ENCODE measurements around the gene ACY1.

ACY1 gene

DNA sequence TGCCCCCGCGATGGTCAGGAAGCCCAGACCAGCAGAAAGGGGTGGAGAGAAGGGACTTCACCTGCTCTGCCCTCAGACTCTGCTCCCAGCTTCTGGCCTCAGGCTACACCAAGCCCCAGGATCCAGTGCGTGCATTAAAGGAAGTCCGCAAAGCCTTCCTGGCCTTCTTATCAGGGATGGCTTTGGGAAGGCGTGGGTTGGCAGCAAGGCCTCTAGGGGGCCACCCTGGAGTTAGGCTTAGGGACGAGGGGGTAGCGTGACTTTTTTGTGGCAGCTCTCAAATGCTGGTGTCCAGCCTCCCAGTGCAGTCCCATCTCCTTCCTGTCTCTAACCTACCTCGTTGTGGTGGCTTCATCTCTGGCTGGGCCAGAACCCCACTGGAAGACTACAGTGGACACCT, 31.3 kb downstream of the ACY1 start:
- Histone ChIP-seq H3K9me3 (ENCODE audit: insufficient read depth, low read length) (no peaks in the 10 kb centered on the region), H3K4me1 (ENCODE audit: insufficient read depth, insufficient read length) (peaks cover 19% of the 10 kb centered on the region), H3K4me3 (ENCODE audit: insufficient read length, low read depth) (no peak overlapping the region), H3K36me3 (ENCODE audit: insufficient read depth, insufficient read length, low read length) (no peaks in the 10 kb centered on the region), H3K27me3 (ENCODE audit: insufficient read depth, insufficient read length) (no peaks in the 10 kb centered on the region), H3K9ac (ENCODE audit: insufficient read length, low read depth) (no peak overlapping the region)
- peak; percentile 43 for DNase-seq (ENCODE audit: low read depth, low spot score)
- TF ChIP-seq ZNF274 (IDR thresholded peaks at IDR 0.05; ENCODE audit: low read depth, low read length) (no peak), SUZ12 (IDR thresholded peaks at IDR 0.05; ENCODE audit: extremely low read depth, insufficient read depth, insufficient read length) (no peak), YY1 (IDR thresholded peaks at IDR 0.05; ENCODE audit: insufficient read depth, insufficient read length) (no peak)

DNA sequence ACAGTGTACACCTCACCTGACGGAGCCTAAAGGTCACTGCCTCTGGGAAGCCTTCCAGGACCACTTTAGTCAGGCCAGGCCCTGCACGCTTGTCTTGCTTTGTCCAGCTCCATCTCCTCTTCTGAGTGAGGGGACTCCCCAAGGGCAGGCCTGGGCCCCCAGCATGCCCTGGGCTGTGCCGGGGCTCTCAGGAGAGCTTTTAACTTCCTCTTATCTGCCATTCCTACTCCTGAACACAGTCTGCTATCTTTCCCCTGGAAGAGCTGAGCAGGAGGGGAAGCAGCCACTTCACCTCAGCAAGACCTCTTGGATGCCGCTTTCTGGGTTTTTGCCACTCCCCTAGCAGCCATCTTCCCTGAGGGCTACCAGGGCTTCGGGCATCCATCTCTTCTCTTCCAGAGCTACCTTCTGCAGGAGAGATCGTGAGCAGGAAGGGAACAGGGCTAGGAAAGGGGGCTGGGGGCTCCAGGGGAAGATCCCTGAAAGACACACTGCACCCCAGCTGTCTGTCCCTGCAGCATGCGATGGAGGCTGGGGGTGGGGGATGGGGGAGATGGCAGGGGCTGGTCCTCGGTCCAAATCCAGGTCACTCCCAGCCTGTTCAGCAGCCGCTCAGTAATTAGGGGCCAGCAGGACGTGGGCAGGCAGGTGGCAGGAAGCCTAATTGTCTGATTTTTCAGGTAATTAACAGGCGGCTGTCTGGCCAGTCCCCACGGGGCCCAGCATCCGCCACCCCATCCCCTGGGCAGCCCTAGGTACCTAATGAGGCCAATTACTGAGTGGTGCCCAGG, 32.3 kb downstream of the ACY1 start:
- no peak for DNase-seq (ENCODE audit: low read depth, low spot score)
- TF ChIP-seq ZNF274 (IDR thresholded peaks at IDR 0.05; ENCODE audit: low read depth, low read length), result no peak
- no peak for TF ChIP-seq YY1 (IDR thresholded peaks at IDR 0.05; ENCODE audit: insufficient read depth, insufficient read length)
- no peak for TF ChIP-seq SUZ12 (IDR thresholded peaks at IDR 0.05; ENCODE audit: extremely low read depth, insufficient read depth, insufficient read length)
- H3K9ac ChIP-seq (ENCODE audit: insufficient read length, low read depth), result no peak overlapping the region

DNA sequence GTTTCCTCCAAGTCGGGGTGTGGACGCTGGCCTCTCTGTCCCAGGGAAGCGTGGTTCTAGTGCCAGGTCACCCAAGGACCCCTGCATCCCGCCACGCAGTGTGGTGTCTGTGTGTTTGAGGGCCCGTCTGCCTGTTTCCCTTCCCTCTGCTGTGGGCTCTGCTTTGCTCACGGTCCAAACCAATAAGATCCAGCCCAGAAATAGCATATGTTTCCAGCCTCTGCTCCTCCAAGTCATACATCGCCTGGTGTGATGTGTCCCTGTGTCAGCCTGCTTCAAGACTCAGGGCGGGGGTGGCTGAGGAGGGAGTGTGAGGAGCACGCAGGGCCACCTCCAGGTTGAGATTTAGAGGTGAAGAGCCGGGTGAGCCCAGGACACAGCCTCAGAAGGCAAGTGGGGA, 34.3 kb downstream of the ACY1 start:
- no peak for DNase-seq (ENCODE audit: low read depth, low spot score)
- no peak overlapping the region for H3K4me3 ChIP-seq (ENCODE audit: insufficient read length, low read depth)
- H3K9me3 ChIP-seq (ENCODE audit: insufficient read depth, low read length), result no peaks in the 10 kb centered on the region
- no peaks in the 10 kb centered on the region for H3K36me3 ChIP-seq (ENCODE audit: insufficient read depth, insufficient read length, low read length)
- H3K4me1 ChIP-seq (ENCODE audit: insufficient read depth, insufficient read length), result peaks cover 26% of the 10 kb centered on the region
- TF ChIP-seq SUZ12 (IDR thresholded peaks at IDR 0.05; ENCODE audit: extremely low read depth, insufficient read depth, insufficient read length) (no peak), ZNF274 (IDR thresholded peaks at IDR 0.05; ENCODE audit: low read depth, low read length) (no peak)
- no peak overlapping the region for H3K9ac ChIP-seq (ENCODE audit: insufficient read length, low read depth)
- H3K27me3 ChIP-seq (ENCODE audit: insufficient read depth, insufficient read length), result no peaks in the 10 kb centered on the region

More for the DNA sequence above, 32.3 kb downstream of the ACY1 start:
- Histone ChIP-seq H3K36me3 (ENCODE audit: insufficient read depth, insufficient read length, low read length) (no peaks in the 10 kb centered on the region), H3K9me3 (ENCODE audit: insufficient read depth, low read length) (no peaks in the 10 kb centered on the region), H3K4me3 (ENCODE audit: insufficient read length, low read depth) (no peak overlapping the region), H3K4me1 (ENCODE audit: insufficient read depth, insufficient read length) (peaks cover 20% of the 10 kb centered on the region), H3K27me3 (ENCODE audit: insufficient read depth, insufficient read length) (no peaks in the 10 kb centered on the region)

DNA sequence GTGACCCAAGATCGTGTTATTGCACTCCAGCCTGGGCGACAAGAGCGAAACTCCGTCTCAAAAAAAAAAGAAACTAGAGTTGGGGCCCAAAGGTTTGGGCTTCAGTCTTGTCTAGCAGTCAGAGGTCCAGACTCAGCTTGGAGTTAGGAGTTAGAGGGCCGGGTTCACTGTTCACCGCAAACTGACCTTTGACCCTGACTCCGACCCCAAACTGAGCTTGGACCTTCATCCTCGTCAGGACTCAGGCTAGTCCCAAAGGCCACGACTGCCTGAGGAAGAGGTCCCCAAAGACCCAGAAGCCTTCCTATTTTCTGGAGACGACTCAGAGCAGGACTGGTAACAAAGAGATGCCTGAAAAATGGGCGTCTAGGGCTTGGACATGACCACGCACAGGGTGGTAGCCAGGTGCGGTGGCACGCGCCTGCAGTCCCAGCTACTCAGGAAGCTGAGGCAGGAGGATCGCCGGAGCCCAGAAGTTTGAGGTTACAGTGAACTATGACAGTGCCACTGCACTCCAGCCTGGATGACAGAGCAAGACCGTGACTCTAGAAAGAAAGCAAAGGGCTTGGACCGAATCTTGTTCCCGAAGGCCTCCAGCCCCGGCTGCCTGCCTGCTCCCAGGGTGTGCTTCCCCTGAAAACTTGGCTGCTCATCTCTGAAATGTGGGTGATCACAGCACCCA, 35.1 kb downstream of the ACY1 start:
- peaks cover 30% of the 10 kb centered on the region for H3K4me1 ChIP-seq (ENCODE audit: insufficient read depth, insufficient read length)
- H3K27me3 ChIP-seq (ENCODE audit: insufficient read depth, insufficient read length), result no peaks in the 10 kb centered on the region
- no peak overlapping the region for H3K9ac ChIP-seq (ENCODE audit: insufficient read length, low read depth)
- no peak for DNase-seq (ENCODE audit: low read depth, low spot score)
- no peaks in the 10 kb centered on the region for H3K9me3 ChIP-seq (ENCODE audit: insufficient read depth, low read length)
- no peak overlapping the region for H3K4me3 ChIP-seq (ENCODE audit: insufficient read length, low read depth)
- no peaks in the 10 kb centered on the region for H3K36me3 ChIP-seq (ENCODE audit: insufficient read depth, insufficient read length, low read length)
- TF ChIP-seq SUZ12 (IDR thresholded peaks at IDR 0.05; ENCODE audit: extremely low read depth, insufficient read depth, insufficient read length) (no peak), ZNF274 (IDR thresholded peaks at IDR 0.05; ENCODE audit: low read depth, low read length) (no peak), YY1 (IDR thresholded peaks at IDR 0.05; ENCODE audit: insufficient read depth, insufficient read length) (no peak)

DNA sequence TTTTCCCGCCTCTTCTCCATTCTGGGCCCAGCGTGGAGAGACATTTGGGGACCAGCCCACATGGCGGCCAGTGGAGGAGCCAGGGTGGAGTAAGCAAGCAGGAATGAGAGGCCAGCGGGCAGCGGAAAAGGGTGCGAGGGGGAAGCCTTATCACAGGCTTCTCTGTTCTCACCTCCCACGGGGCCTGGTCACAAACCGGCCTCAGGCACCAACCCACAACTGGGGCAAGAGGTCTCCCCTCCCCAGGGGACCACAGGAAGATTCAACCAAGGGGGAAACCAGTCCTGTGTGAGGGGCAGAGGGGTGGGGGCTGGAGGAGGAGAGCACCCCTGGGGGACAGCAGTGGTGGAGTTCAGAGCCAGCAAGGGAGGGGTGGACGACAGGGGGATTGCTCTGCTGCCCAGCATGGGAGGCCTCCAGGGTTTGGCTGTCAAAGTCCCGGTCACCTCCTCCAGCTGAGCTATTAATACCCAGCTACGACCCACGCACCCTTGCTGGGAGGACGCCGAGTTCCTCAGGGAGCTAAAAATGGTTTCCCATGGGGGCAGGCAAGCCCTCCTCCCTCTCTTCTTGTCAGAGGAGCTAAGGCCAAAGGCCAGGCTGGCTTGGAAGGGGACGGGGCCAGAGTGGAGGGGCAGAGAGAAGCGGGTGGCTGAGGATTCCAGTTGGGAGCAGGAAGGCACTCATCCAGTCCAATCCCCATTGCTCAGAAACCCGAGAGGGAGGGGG, 36.2 kb downstream of the ACY1 start:
- H3K4me1 ChIP-seq (ENCODE audit: insufficient read depth, insufficient read length), result peaks cover 28% of the 10 kb centered on the region

DNA sequence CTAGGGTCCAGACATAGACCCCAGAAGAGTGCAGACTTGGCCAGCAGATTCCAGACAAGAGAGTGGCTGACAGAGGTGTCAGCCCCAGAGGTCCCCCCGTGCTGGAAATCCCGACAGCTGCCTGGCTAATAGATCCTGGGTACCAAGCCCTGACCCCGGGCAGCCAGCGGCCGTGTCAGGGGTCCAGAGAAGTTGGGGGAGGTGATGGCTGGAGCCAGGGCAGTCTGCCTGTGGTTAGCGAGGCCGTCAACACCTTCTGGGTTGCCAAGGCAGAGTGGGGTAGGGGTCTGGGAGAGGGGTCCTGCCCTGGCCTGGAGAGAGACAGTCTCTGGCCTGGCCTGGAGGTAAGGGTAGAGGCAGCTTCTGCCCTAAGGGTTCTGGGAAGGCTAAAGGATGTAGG, 37.5 kb downstream of the ACY1 start:
- H3K9ac ChIP-seq (ENCODE audit: insufficient read length, low read depth), result no peak overlapping the region
- H3K4me3 ChIP-seq (ENCODE audit: insufficient read length, low read depth), result no peak overlapping the region
- TF ChIP-seq YY1 (IDR thresholded peaks at IDR 0.05; ENCODE audit: insufficient read depth, insufficient read length) (no peak), SUZ12 (IDR thresholded peaks at IDR 0.05; ENCODE audit: extremely low read depth, insufficient read depth, insufficient read length) (no peak), ZNF274 (IDR thresholded peaks at IDR 0.05; ENCODE audit: low read depth, low read length) (no peak)
- DNase-seq (ENCODE audit: low read depth, low spot score), result no peak
- H3K4me1 ChIP-seq (ENCODE audit: insufficient read depth, insufficient read length), result peaks cover 27% of the 10 kb centered on the region
- H3K27me3 ChIP-seq (ENCODE audit: insufficient read depth, insufficient read length), result no peaks in the 10 kb centered on the region
- H3K36me3 ChIP-seq (ENCODE audit: insufficient read depth, insufficient read length, low read length), result no peaks in the 10 kb centered on the region
- H3K9me3 ChIP-seq (ENCODE audit: insufficient read depth, low read length), result no peaks in the 10 kb centered on the region

More for the DNA sequence above, 36.2 kb downstream of the ACY1 start:
- no peaks in the 10 kb centered on the region for H3K36me3 ChIP-seq (ENCODE audit: insufficient read depth, insufficient read length, low read length)
- no peaks in the 10 kb centered on the region for H3K27me3 ChIP-seq (ENCODE audit: insufficient read depth, insufficient read length)
- no peaks in the 10 kb centered on the region for H3K9me3 ChIP-seq (ENCODE audit: insufficient read depth, low read length)
- H3K9ac ChIP-seq (ENCODE audit: insufficient read length, low read depth), result no peak overlapping the region
- no peak for DNase-seq (ENCODE audit: low read depth, low spot score)
- no peak for TF ChIP-seq ZNF274 (IDR thresholded peaks at IDR 0.05; ENCODE audit: low read depth, low read length)
- no peak for TF ChIP-seq YY1 (IDR thresholded peaks at IDR 0.05; ENCODE audit: insufficient read depth, insufficient read length)
- TF ChIP-seq SUZ12 (IDR thresholded peaks at IDR 0.05; ENCODE audit: extremely low read depth, insufficient read depth, insufficient read length), result no peak
- H3K4me3 ChIP-seq (ENCODE audit: insufficient read length, low read depth), result no peak overlapping the region
